ENCODE results near the gene SHOX. TPM values are rescaled to one million over a fixed set of nuclear protein-coding genes. Genes with fewer than 3 reads are reported as not detected.

The SHOX gene
- total RNA-seq, 1 donor from 2014 or later = not detected

DNA sequence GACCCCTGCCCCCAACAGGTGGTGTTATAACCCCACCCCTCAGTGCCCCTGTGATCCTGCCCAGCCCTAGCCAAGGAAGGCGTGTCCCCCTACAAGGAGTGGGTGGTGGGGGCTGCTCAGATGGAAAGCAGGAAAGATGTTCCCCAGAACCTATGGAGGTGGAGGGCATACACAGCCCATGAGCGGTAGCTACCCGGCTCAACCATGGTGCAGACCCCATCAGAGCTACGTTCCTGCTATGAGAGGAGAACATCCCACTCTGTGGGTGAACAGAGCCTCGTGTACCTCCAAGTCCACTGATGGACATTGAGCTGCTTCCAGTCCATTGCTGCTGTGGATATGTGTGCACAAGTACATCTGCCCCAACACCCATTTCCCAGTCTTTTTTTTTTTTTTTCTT, 71.1 kb downstream of the SHOX start:
- Histone ChIP-seq H2AFZ (replicated peaks) (no peak overlapping the region), H3K27me3 (no peaks in the 10 kb centered on the region), H3K27ac (no peak overlapping the region), H3K9ac (no peak overlapping the region), H3K79me2 (ENCODE audit: low read depth) (no peaks in the 10 kb centered on the region), H3K4me2 (no peak overlapping the region), H3K9me3 (ENCODE audit: low read depth) (no peaks in the 10 kb centered on the region), H3K4me1 (no peaks in the 10 kb centered on the region), H3K4me3 (no peak overlapping the region), H4K20me1 (ENCODE audit: low read depth) (no peaks in the 10 kb centered on the region), H3K36me3 (no peaks in the 10 kb centered on the region), H3F3A (ENCODE audit: low read depth) (no peaks in the 10 kb centered on the region)
- no peak overlapping the region for H3K4me3 Mint-ChIP-seq
- no peak for DNase-seq (ENCODE audit: low spot score)
- TF ChIP-seq EZH2phosphoT487 (IDR thresholded peaks at IDR 0.05) = no peak
- TF ChIP-seq, protein P1, sequence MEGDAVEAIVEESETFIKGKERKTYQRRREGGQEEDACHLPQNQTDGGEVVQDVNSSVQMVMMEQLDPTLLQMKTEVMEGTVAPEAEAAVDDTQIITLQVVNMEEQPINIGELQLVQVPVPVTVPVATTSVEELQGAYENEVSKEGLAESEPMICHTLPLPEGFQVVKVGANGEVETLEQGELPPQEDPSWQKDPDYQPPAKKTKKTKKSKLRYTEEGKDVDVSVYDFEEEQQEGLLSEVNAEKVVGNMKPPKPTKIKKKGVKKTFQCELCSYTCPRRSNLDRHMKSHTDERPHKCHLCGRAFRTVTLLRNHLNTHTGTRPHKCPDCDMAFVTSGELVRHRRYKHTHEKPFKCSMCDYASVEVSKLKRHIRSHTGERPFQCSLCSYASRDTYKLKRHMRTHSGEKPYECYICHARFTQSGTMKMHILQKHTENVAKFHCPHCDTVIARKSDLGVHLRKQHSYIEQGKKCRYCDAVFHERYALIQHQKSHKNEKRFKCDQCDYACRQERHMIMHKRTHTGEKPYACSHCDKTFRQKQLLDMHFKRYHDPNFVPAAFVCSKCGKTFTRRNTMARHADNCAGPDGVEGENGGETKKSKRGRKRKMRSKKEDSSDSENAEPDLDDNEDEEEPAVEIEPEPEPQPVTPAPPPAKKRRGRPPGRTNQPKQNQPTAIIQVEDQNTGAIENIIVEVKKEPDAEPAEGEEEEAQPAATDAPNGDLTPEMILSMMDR (IDR thresholded peaks at IDR 0.05) = no peak
- no peak for TF ChIP-seq EZH2 (IDR thresholded peaks at IDR 0.05)
- H3K36me3 Mint-ChIP-seq = no peaks in the 10 kb centered on the region
- no peak overlapping the region for H3K27ac Mint-ChIP-seq
- H3K27me3 Mint-ChIP-seq (ENCODE audit: insufficient read depth, low read depth) = peaks cover 2% of the 10 kb centered on the region
- H3K4me1 Mint-ChIP-seq = no peaks in the 10 kb centered on the region
- H3K9me3 Mint-ChIP-seq = peaks cover 7% of the 10 kb centered on the region

DNA sequence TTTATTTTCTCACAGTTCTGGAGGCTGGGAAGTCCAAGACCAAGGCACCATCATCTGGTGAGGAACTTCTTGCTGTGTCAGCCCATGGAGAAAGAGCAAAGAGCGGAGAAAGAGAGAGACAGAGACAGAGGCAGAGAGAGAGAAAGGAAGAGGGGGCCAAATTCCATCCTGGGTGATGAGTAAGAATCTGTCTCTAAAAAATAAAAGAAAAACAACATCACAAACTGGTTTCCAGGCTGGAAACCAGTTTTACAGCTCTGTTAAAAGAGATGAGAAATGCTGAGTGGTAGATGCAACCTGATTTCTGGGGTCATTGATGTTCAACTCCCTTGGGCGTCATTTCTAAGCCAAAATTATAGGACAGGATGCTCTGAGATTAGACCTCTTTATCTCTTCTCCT, 72.9 kb downstream of the SHOX start:
- Mint-ChIP-seq H3K36me3 (no peaks in the 10 kb centered on the region), H3K4me3 (no peak overlapping the region), H3K27ac (no peak overlapping the region), H3K27me3 (ENCODE audit: insufficient read depth, low read depth) (peaks cover 4% of the 10 kb centered on the region), H3K4me1 (no peaks in the 10 kb centered on the region), H3K9me3 (peaks cover 15% of the 10 kb centered on the region)
- Histone ChIP-seq H3K27ac (no peak overlapping the region), H4K20me1 (ENCODE audit: low read depth) (no peaks in the 10 kb centered on the region), H3K4me3 (no peak overlapping the region), H3K4me1 (no peaks in the 10 kb centered on the region), H3K9ac (no peak overlapping the region), H3K4me2 (no peak overlapping the region), H2AFZ (replicated peaks) (no peak overlapping the region), H3K27me3 (no peaks in the 10 kb centered on the region), H3K36me3 (no peaks in the 10 kb centered on the region), H3K79me2 (ENCODE audit: low read depth) (no peaks in the 10 kb centered on the region), H3F3A (ENCODE audit: low read depth) (no peaks in the 10 kb centered on the region), H3K9me3 (ENCODE audit: low read depth) (no peaks in the 10 kb centered on the region)
- DNase-seq (ENCODE audit: low spot score) = no peak
- no peak for TF ChIP-seq EZH2 (IDR thresholded peaks at IDR 0.05)
- TF ChIP-seq, protein P1 (IDR thresholded peaks at IDR 0.05) = no peak
- TF ChIP-seq EZH2phosphoT487 (IDR thresholded peaks at IDR 0.05) = no peak

DNA sequence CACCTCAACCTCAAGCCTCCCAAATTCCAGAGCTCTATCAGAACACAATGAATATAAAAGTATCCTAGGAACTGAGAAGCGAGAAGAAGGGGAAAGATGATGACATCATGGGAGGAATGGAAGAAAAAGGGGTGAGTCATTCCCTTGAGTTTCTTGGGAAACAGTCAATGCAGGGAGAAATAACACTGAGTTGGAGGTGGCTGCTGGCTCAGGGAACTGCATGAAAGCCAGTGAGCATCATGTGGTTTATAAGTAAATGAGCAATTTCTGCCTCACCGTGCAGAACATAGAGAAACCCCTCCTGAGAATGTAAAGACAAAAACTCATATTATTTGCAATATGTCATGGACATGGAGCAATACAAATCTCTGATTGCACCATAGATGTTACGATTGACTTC, 73.3 kb downstream of the SHOX start:
- DNase-seq (ENCODE audit: low spot score) = no peak
- H3K9me3 Mint-ChIP-seq = peaks cover 15% of the 10 kb centered on the region
- TF ChIP-seq EZH2 (IDR thresholded peaks at IDR 0.05) = no peak
- TF ChIP-seq, protein P1 (IDR thresholded peaks at IDR 0.05) = no peak
- TF ChIP-seq EZH2phosphoT487 (IDR thresholded peaks at IDR 0.05) = no peak

More for the DNA sequence above, 73.3 kb downstream of the SHOX start:
- no peaks in the 10 kb centered on the region for H3K36me3 ChIP-seq
- no peaks in the 10 kb centered on the region for H3K27me3 ChIP-seq
- H3K4me1 ChIP-seq = no peaks in the 10 kb centered on the region
- no peaks in the 10 kb centered on the region for H4K20me1 ChIP-seq (ENCODE audit: low read depth)
- H3K4me2 ChIP-seq = no peak overlapping the region
- no peak overlapping the region for H3K27ac ChIP-seq
- H3K4me3 ChIP-seq = no peak overlapping the region
- Mint-ChIP-seq H3K4me1 (no peaks in the 10 kb centered on the region), H3K36me3 (no peaks in the 10 kb centered on the region), H3K27ac (no peak overlapping the region), H3K27me3 (ENCODE audit: insufficient read depth, low read depth) (peaks cover 4% of the 10 kb centered on the region), H3K4me3 (no peak overlapping the region)
- H2AFZ ChIP-seq (replicated peaks) = no peak overlapping the region
- H3F3A ChIP-seq (ENCODE audit: low read depth) = no peaks in the 10 kb centered on the region
- no peaks in the 10 kb centered on the region for H3K79me2 ChIP-seq (ENCODE audit: low read depth)
- H3K9me3 ChIP-seq (ENCODE audit: low read depth) = no peaks in the 10 kb centered on the region
- no peak overlapping the region for H3K9ac ChIP-seq

Other genes with a start within 250 kb of the SHOX start
- gene PPP2R3B, start 243.9 kb upstream of the SHOX start, total RNA-seq (ENCODE audit: low replicate concordance) = 30.3 and 81.8 TPM in 2 replicates

Measured in neural progenitor cell (in vitro differentiated cells).